Smooth muscle cell of bladder (primary cell): ENCODE measurements around the gene ATPAF2. TPM values are rescaled to one million over a fixed set of nuclear protein-coding genes. Genes with fewer than 3 reads are reported as not detected.

Experiments
- total RNA-seq: library from RNA; depleted of rRNA; stranded (reverse); fragments of >200 nt; gene quantifications from 2 replicates; pipeline ENCODE4 v1.2.3, GENCODE V29; 2014

Gene ATPAF2
- total RNA-seq, result 15.5 and 19.3 TPM in 2 replicates

GRCh38 chr17:18038861-18039534 is at the start of gene ATPAF2, which contains the start of gene GID4:
ATPAF2 (minus strand) TSS chr17:18039168; CDS start chr17:18039013, 155 bp downstream.
GID4 (plus strand) TSS chr17:18039408; CDS start chr17:18039465, 57 bp downstream.

GRCh38 chr17:18087610-18088491 is 48.9 kb upstream of the ATPAF2 start, which contains the start of gene DRG2:
DRG2 (plus strand) TSS chr17:18087948; CDS start chr17:18088024, 76 bp downstream.

GRCh38 chr17:17972126-17972951 is 66.6 kb downstream of the ATPAF2 start, which contains the start of the genes DRC3 and TOM1L2:
DRC3 (plus strand) TSS chr17:17972862; CDS start chr17:17977599, 4,737 bp downstream.
TOM1L2 (minus strand) TSS chr17:17972400; CDS start chr17:17972313, 87 bp downstream.

Other genes starting within 250 kb of the ATPAF2 start
- 39.4 and 42.8 TPM in 2 replicates for gene SREBF1, start 202.2 kb downstream of the ATPAF2 start, total RNA-seq
- gene TOM1L2, start 66.8 kb downstream of the ATPAF2 start, total RNA-seq, result 15.4 and 18.8 TPM in 2 replicates
- gene DRC3, start 66.3 kb downstream of the ATPAF2 start, total RNA-seq, result 0.55 and 0.71 TPM in 2 replicates
- gene GID4, start 240 bp upstream of the ATPAF2 start, total RNA-seq, result 5.3 and 8.3 TPM in 2 replicates
- 30.0 and 31.2 TPM in 2 replicates for gene DRG2, start 48.8 kb upstream of the ATPAF2 start, total RNA-seq
- gene MYO15A, start 69.6 kb upstream of the ATPAF2 start, total RNA-seq, result 0.55 and 0.85 TPM in 2 replicates
- gene ALKBH5, start 144.7 kb upstream of the ATPAF2 start, total RNA-seq, result 95.1 and 153 TPM in 2 replicates
- 27.4 and 33.5 TPM in 2 replicates for gene LLGL1, start 186.5 kb upstream of the ATPAF2 start, total RNA-seq
- gene FLII, start 219.6 kb upstream of the ATPAF2 start, total RNA-seq, result 316 and 351 TPM in 2 replicates
- gene MIEF2, start 221.5 kb upstream of the ATPAF2 start, total RNA-seq, result 9.1 and 10.6 TPM in 2 replicates